Neural progenitor cell (in vitro differentiated cells): ENCODE results near the gene PADI4.

Source experiments
- CTCF ChIP-seq: fragments of 200-600 bp; sonication (generic); IDR thresholded peaks from 2 replicates; pipeline ENCODE4 v1.5.1; 2017; ENCODE audit warnings: antibody characterized with exemption, mild to moderate bottlenecking
- EZH2 ChIP-seq: fragments of 200-600 bp; sonication (generic); IDR thresholded peaks from 2 replicates; pipeline ENCODE4 v1.6.1; 2017; ENCODE audit warnings: antibody characterized with exemption, mild to moderate bottlenecking, moderate library complexity

DNA sequence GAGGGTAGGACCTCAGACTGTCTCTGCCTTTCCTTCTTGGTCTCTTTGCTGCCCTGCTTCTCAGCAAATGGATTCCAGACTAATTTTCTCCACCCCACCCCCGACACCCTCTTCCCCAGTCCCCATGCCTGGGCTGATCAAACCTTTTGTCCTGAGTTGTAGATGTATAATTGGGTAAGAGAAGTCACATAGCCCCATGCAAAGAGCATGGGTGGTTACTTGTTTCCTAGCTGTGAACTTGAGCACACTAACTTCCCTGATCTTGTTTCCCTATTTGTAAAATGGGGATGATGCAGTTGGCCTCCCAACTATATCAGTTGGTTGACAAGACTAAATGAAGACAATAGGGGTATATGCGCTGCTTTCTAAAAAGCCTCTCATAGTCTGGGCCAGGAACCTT lies 73.2 kb downstream of the PADI4 start:
- TF ChIP-seq CTCF: no peak
- no peak for TF ChIP-seq EZH2
